GM18519 (cell line): Measurements from ENCODE around the gene PLEKHH3.
"Not testable (repeated sequence)": the region's sequence is repeated elsewhere in the genome, so short reads cannot be mapped to it uniquely, and the experiment has no call there.

Experiments used
- ATAC-seq: cut with Tn5 transposase; IDR thresholded peaks from one replicate; pipeline ENCODE4 v1.9.1; 2021; ENCODE audit warnings: mild to moderate bottlenecking, moderate library complexity; ENCODE audit not compliant: unreplicated experiment, low FRiP score

The PLEKHH3 gene

DNA sequence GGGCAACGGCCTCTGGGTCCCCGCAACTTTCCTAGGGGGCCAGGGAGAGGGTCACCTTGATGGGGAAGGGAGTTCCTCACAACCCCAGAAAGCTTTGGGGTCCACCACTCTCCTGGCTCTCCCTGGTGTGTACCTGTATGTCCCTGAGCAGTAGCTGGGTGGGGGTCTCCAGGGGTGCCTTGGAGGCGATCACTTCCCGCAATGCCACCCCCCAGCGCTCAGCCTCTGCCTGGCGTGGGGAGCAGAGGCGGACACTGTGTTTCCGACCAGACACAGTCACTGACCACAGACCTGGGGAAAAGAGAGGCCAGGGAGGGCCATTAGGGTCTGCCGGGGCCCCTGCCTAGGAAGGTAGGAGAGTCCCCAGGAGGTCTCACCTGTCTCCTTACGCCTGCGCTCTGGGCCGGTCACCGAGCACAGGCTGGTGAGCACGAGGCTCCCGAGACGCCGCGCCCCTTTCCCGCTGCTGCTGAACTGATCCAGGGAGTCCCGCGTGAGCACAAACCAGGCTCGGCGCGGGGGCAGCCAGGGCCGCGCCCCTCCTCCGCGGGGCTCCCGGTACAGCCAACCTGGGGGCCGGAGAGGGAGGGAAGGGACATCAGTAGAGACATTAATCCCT lies 3.4 kb downstream of the PLEKHH3 start:
- ATAC-seq = no peak

DNA sequence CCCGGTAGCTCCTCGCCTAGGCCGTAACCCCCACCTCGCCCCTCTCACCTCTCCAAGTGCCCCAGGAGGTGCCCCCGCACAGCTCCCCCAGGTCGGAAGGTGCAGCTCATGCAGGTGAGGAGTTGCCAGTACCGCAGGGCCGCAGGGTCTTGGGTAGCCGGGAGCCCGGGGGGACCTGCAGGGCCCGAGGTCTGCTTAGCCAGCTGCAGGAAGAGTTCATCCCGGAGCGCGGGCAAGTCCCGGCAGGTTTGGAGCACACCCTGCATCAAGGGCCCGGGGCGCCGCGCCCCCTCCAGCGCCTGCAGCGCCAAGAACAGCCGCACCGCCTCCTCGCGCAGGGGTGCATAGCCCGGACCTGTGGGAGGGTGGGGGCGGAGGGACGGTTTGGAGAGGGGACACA lies 4.8 kb downstream of the PLEKHH3 start:
- no peak for ATAC-seq

DNA sequence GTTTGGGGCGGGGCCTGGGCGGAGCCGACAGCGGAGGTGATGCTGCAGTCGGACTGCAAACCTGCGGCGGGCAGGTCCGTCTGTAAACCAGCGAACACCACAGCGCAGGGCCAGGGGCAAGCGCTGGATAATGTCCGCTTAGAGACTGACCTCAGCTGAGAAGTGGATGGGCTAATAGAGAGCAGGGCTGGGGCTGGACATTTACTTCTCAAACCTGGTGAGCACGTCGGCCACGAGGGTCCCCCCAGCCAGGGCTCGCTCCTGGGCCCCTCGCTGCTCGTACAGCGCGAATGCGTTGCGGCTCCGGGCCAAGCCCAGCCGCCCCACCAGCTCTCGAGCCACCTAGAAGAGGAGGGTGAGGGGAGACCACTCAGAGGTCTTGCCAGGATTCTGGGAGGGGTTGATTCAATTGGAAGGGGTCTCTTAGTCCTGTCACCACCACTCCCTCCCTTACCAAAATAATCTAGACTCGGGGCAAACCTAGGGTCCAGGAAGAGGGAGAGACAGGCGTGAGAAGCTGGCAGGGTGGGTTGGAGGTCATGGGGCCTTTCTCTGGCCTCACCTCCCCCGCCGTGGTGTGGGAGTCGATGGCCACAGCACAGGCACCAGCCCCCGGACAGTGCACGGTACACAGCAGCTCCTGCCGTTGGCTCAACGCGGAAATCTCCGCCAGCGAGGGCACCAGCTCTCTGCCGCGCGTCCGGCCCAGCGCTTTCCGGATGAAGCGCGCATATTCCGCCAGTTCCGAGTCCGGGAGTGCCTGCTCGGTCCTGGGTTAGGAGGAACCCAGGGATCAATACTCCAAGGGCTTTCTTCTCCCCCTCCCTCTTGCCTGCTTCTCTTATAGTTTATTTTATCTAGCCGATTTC lies 5.8 kb downstream of the PLEKHH3 start:
- ATAC-seq = no peak

DNA sequence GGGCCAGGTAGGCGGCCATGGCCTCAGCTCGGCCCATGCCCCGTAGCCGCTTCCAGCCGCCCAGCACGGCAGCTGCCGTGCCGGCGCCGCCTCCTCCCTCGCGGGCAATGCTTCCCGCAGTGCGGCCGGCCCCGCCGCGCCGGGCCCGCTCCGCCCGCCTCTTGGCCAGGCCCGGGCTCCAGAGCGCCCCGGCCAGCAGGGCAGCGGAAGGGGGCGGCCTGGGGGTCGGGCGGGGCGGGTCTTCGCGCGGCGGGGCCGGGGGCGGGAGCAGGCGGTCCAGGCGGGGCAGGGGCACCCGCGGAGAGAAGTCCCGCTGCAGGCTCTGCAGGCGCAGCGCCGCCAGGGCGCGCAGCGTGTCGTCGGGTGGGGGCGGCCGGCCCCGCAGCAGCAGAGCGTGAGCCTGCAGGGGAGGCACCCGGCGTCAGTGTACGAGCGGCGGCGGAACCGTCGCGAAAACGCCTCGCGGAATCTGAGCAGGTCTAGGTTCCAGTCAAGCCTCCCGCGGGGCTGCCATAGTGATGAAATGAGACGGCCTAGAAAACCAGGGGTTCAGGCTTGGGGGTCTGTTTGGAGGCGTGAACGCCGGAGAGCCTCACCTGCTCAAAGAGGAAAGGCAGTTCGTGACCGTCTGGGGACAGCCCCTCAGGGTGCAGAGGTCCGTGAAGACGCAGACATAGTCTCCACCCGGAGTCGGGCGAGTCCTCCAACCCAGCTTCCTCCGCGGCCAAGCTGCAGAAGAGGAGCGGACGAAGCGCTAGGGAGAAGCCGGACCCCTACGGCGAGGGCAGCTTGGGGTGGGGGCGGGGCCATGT lies 6.6 kb downstream of the PLEKHH3 start:
- ATAC-seq = no peak

DNA sequence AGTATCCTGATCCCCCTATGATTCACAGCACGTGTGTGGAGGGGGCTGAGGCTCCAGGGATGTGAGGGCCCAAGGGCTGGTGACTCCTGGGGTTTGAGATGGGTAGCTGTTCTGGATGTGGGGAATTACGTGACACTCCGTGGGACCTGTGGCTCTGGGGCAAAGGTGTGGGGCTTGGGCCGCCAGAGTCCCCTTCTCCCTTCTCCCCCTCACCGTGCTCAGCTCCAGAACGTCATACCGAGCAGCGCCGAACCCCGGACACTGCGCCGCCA lies 7.2 kb downstream of the PLEKHH3 start:
- no peak for ATAC-seq

DNA sequence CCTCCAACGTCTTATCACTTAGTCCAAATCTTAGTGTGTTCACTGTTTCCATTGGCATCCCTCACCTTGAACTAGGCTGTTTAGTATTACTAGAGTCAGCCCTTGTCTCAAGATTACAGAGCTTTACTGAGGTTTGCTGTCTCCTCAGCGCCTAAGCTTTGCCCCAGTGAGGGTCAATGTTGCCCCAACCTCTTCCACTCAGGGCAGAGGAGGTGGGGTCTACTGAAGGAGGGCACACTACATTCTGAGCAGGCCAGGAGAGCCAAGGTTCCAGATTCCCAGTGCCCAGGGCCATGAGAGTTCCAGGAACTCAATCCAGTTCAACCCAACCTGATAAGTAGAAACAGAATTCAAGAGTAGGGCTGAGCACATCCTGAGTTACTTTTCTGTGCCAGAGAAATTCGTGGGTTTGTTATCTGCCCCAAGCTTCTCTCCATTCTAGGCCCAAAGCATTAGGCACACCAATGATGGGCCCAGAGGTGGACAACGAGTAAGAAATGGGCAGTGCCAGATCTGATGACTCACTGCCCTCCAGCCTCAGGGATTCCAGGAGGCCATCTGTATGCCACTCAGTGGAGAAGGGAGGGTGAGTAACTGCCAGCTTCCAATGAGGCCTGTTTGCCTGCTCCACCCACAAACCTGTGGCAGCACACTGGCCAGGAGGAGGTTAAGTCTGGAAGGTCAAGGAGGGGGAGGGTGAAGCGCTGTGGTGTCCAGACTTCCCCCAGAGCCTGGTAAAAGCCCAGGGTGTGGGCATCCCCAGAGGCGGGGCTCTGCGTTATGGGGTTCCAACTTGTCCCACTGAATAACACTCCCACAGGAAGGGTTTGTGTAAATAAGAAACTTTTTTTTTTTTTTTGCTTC lies 9.5 kb downstream of the PLEKHH3 start:
- no peak for ATAC-seq

DNA sequence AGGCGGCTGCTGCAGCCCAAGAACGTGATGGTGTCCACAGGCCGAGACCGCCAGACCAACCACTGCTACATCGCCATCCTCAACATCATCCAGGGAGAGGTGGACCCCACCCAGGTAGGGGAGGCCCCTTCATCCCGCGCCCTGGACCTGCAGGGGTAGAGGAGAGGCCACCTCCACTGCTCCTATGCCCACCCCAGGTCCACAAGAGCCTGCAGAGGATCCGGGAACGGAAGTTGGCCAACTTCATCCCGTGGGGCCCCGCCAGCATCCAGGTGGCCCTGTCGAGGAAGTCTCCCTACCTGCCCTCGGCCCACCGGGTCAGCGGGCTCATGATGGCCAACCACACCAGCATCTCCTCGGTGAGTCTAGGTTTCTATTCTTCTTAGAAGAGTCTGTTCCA lies 10.7 kb downstream of the PLEKHH3 start:
- not testable (repeated sequence) for ATAC-seq

DNA sequence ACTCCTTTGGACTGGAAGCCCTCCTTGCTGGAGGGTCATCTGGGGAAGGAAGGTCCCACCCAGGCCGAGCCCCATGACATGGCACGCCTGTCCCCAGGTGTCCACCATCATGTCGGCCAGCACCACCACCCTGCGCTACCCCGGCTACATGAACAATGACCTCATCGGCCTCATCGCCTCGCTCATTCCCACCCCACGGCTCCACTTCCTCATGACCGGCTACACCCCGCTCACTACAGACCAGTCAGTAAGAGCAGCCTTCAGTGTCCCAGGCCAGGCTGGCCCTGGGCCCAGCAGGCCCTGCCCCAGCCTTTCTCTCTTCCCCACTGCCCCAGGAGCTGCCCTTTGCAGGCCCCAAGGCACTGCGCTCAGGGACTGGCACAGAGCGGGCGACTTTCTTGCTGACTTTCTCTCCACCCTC lies 11.2 kb downstream of the PLEKHH3 start:
- ATAC-seq = no peak

DNA sequence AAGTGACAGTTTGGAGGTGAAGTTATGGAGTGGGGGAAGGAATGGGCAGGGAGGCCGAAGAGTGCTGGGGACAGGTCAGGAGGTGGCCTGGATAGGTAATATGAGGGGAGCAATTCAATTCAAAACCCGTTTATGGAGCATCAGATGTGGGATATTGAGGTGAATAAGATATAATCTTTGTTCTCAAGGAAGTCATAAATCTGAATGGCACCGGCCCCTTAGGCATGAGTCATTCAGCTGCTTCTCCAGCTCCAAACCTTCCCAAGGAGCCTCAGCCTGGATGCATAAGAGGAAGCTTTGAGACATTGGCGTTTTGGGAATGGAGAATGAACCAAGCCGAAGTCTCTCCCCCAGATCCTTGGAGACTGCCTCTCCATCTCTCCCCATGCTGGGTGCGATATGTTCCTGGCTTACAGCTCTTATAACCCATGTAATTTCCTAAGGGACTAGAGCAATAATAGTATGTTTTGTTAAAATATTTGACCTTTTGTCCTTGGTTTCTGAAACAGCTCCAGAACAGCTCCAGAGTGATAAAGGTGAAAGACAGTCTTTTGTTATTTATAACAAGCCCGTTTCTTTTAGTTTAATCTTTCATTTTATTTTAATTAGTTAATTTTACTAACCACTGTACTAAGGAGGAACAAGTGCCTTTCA lies 16.0 kb downstream of the PLEKHH3 start:
- ATAC-seq = no peak

DNA sequence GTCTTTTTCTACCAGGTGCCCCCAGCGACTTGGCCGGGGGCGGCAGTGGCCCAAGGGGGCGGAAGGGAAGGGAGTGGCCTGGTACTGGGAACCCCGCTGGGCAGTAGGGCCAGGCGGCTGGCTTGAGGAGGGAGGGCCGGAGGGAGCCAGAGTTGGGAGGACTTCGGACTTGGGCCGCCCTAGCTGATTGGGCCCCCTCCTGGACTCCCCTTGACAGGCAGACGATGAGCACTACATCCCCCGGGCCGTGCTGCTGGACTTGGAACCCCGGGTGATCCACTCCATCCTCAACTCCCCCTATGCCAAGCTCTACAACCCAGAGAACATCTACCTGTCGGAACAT lies 16.9 kb downstream of the PLEKHH3 start:
- not testable (repeated sequence) for ATAC-seq

DNA sequence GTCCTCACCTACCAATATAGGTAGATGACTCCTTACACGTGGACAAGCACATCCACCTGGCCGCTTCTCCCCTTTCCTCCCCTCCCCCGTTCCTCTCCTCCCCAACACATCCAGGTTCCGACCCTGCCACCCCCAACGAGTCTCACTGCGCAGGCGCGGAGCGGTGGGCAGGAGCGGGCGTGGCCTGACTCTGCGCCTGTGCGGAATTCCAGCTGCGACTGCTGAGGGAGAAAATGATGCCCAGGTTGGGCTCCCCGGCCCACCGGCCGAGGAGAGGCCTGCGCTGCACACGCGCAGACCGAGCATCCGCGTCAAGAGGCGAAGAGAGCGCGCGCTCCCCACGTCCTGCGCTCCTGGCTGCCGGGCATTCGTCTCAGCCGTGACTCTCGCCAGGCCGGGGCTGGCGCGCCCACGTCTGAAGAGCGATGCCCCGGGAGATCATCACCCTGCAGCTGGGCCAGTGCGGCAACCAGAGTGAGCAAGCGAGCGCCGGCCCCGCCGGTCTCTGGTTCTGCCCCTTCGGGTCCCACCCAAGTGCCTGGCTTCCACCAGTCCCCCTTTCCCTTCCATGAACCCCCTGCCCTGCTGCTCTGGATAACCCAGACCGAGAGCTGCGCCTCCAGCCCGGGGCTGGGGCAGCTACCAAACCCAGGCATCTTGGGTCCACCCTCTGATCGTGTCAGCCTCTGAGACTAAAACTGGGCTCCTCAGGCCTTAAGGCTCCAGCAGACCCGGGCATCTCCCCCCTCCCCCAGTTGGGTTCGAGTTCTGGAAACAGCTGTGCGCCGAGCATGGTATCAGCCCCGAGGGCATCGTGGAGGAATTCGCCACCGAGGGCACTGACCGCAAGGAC lies 17.5 kb downstream of the PLEKHH3 start, which contains the start of gene TUBG2:
TUBG2 (plus strand) TSS at position 206 of the 853 bp plus-strand sequence; CDS start at position 426, 220 bp downstream.
- ATAC-seq = no peak

DNA sequence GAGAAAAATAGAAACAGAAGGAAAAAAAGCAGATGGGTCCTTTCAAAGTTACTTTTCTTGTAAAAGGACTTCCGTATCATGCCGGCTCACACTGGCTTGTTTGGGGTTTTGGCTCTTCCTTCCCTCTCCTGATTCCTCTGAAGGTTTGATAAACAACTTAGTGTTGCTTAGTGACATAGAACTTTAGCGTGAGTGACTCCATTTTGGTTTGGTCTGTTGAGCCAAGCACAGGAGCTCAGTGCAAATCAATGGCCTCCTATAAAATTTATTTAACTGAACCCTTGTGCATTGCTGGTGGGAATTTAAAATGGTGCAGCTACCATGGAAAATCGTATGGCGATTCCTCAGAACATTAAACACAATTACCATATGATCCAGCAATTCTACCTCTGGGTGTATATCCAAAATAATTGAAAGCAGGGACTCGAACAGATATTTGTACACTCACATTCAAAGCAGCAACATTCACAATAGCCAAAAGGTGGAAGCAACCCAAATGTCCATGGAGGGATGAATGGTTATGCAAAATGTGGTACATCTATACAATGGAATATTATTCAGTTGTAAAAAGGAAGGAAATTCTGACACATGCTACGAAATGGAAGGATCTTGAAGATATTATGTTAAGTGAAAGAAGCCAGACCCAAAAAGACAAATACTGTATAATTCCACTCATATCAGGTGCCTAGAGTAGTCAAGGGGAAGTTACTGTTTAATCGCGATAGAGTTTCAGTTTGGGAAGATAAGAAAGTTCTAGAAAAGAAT lies 18.8 kb downstream of the PLEKHH3 start:
- no peak for ATAC-seq

DNA sequence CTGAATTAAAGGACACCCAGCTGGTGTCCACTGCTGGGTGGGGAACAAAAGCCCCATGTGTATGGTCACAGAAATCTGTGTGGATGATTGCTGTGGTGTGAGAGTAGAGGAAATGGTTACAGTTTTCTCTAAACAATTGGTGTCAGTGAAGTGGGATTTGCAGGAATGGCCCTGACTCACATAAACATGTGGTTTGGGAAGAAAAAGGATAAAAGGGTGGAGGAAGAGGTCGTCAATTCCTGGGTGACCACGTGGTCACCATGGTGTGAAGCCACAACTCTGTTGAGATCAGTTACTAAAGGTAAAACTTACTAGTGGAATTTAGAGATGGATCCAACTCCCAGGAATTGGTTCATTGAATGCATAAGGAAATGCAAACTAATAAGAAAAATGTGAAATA lies 21.3 kb downstream of the PLEKHH3 start:
- no peak for ATAC-seq

DNA sequence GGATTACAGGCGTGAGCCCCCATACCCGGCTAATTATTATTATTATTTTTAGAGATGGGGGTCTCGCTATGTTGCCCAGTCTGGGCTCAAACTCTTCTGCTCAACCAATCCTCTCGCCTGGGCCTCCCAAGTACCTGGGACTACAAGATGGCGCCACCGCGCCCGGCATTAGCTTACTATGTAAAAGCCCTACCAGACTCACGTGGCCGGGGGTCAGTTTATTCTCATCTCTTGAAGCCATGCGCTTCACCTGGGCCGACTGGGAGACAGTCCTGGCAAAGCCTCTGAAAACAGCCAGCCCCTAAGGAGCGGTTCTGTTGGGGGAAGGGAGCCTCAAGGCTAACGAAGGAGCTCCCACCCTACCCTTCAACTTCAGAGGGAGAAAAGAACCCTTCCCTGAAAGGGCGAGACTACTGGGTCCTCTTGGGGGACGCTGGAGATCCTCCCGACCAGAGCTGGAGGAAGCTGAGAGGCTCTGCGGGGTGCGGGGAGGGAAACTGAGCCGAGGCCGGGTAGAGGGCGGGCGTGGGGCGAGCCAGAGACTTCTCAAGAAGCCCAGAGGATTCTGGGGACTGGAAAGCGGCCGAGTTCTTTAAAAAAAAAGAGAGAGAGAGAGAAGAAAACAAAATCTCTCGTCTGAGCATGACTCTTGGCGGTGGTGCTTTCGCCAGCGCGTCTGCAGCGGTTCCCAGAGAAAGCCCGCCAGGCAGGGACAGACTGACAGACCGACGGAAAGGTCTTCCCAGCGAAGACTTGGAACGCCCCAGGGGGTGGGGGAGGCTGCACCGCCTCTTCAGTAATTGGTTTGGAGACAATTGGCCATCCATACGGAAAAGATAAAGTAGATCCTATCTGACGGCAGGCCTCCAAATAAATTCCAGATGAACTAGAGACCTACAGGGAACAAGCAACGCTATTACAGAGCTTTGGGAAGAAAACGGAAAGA lies 23.3 kb downstream of the PLEKHH3 start:
- ATAC-seq = no peak

DNA sequence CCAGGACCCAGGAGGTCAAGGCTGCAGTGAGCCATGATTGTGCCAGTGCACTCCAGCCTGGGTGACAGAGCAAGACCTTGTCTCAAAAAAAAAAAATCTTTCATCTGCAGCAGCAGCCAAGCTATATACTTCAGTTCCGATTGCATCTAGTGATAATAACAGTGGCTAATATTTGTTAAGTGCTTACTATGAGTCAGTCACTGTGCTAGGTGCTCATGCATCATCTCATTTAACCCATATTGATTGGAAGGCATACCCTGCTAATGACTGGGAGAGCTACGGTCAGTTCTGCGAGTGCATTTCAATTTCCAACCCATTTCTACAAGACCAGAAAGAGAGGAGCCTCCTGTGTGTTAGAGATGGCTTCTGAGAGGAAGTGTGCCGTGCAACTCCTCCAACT lies 25.4 kb downstream of the PLEKHH3 start:
- ATAC-seq = no peak

DNA sequence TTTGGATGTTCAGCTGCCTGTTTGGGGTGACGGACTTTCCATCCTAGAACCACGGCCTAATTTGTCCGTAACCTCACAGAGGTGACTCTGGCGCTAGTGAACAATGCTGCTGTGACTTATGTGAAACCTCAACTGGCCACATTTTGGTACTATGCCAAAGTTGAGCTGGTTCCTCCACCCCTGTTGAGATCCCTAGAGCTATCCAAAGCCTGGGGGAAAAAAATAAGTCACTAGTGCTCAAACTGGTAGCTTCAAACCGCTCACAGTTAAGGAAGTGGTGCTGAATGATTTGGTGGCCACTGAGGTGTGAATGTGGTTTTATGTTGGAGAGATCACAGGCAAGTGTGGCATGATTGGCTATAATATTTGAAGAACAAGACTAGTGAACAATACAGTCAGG lies 29.0 kb downstream of the PLEKHH3 start:
- no peak for ATAC-seq

DNA sequence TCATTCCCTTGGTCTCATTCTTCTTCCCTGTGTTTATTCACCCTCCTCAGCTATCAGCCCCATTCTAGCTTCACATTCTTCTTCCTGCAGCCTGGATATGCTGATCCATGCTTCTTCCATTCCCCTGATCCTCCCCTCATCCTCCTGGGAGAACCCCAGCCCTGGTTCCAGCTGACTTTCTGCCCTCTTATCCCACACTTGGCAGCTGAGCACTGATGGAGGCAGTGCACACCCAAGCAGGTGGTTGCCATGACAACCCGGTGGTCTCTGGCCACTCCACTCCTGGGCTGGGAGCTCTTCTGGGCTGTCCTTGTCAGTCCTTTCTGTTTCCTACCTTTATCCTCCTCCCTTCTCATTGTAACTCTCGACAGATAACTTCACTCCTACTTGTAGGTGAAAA lies 34.5 kb downstream of the PLEKHH3 start:
- no peak for ATAC-seq
